Neural progenitor cell (in vitro differentiated cells): Measurements from ENCODE around the gene SLC13A4. TPM values are rescaled to one million over a fixed set of nuclear protein-coding genes. Genes with fewer than 3 reads are reported as not detected.

ENCODE experiments used
- DNase-seq: peaks from one replicate; pipeline ENCODE4 v3.0.0-alpha.2; 2016; ENCODE audit warnings: low spot score
- H2AFZ ChIP-seq: fragments of 200-600 bp; sonication (generic); replicated peaks from 2 replicates; pipeline ENCODE4 v1.6.1; 2016; ENCODE audit warnings: antibody characterized with exemption
- H3F3A ChIP-seq: fragments of 200-600 bp; sonication (generic); 2 replicates; pipeline ENCODE4 v1.6.1; 2016; ENCODE audit warnings: antibody characterized with exemption, low read depth
- H3K27ac ChIP-seq: fragments of 200-600 bp; sonication (generic); 2 replicates; pipeline ENCODE4 v1.5.1; 2016; ENCODE audit warnings: mild to moderate bottlenecking
- H3K27me3 ChIP-seq: fragments of 200-600 bp; sonication (generic); 2 replicates; pipeline ENCODE4 v1.6.1; 2016; ENCODE audit warnings: mild to moderate bottlenecking, moderate library complexity
- H3K36me3 ChIP-seq: fragments of 200-600 bp; sonication (generic); 2 replicates; pipeline ENCODE4 v1.5.1; 2016
- H3K4me1 ChIP-seq: fragments of 200-600 bp; sonication (generic); 2 replicates; pipeline ENCODE4 v1.6.1; 2016; ENCODE audit warnings: mixed run types
- H3K4me2 ChIP-seq: fragments of 200-600 bp; sonication (generic); 2 replicates; pipeline ENCODE4 v1.6.1; 2016
- H3K4me3 ChIP-seq: fragments of 200-600 bp; sonication (generic); 2 replicates; pipeline ENCODE4 v1.5.1; 2016
- H3K79me2 ChIP-seq: fragments of 200-600 bp; sonication (generic); 2 replicates; pipeline ENCODE4 v1.6.1; 2016; ENCODE audit warnings: low read depth
- H3K9ac ChIP-seq: fragments of 200-600 bp; sonication (generic); 2 replicates; pipeline ENCODE4 v1.6.1; 2016
- H3K9me3 ChIP-seq: fragments of 200-600 bp; sonication (generic); 2 replicates; pipeline ENCODE4 v1.5.1; 2016; ENCODE audit warnings: low read depth
- H4K20me1 ChIP-seq: fragments of 200-600 bp; sonication (generic); 2 replicates; pipeline ENCODE4 v1.6.1; 2016; ENCODE audit warnings: low read depth
- H3K27ac Mint-ChIP-seq: 3 replicates; pipeline ENCODE4 v1.8.0; 2021; ENCODE audit warnings: mixed read lengths
- H3K27me3 Mint-ChIP-seq: 2 replicates; pipeline ENCODE4 v1.8.0; 2022; ENCODE audit warnings: low read depth, mild to moderate bottlenecking, inconsistent platforms, moderate library complexity, mixed read lengths; ENCODE audit not compliant: insufficient read depth
- H3K36me3 Mint-ChIP-seq: 3 replicates; pipeline ENCODE4 v1.8.0; 2021; ENCODE audit warnings: mixed read lengths
- H3K4me1 Mint-ChIP-seq: 3 replicates; pipeline ENCODE4 v1.8.0; 2021; ENCODE audit warnings: mixed read lengths
- H3K4me3 Mint-ChIP-seq: 3 replicates; pipeline ENCODE4 v1.8.0; 2021; ENCODE audit warnings: mild to moderate bottlenecking, moderate library complexity, mixed read lengths
- H3K9me3 Mint-ChIP-seq: 3 replicates; pipeline ENCODE4 v1.8.0; 2020; ENCODE audit warnings: mixed read lengths
- EZH2 ChIP-seq: fragments of 200-600 bp; sonication (generic); IDR thresholded peaks from 2 replicates; pipeline ENCODE4 v1.6.1; 2017; ENCODE audit warnings: antibody characterized with exemption, mild to moderate bottlenecking, moderate library complexity
- EZH2phosphoT487 ChIP-seq: fragments of 200-600 bp; sonication (generic); IDR thresholded peaks from 2 replicates; pipeline ENCODE4 v1.6.1; 2017; ENCODE audit warnings: antibody characterized with exemption
- total RNA-seq: library from RNA; depleted of rRNA; stranded (reverse); fragments of >200 nt; gene quantifications from 2 replicates; pipeline ENCODE4 v1.2.3, GENCODE V29; 2015; ENCODE audit warnings: low replicate concordance
- TF ChIP-seq, protein P1 (sequence below): fragments of 200-600 bp; sonication (generic); IDR thresholded peaks from 2 replicates; pipeline ENCODE4 v1.5.1; 2017; ENCODE audit warnings: antibody characterized with exemption, mild to moderate bottlenecking

SLC13A4 gene
- total RNA-seq, 1 donor from 2014 or later: 0.28 TPM

DNA sequence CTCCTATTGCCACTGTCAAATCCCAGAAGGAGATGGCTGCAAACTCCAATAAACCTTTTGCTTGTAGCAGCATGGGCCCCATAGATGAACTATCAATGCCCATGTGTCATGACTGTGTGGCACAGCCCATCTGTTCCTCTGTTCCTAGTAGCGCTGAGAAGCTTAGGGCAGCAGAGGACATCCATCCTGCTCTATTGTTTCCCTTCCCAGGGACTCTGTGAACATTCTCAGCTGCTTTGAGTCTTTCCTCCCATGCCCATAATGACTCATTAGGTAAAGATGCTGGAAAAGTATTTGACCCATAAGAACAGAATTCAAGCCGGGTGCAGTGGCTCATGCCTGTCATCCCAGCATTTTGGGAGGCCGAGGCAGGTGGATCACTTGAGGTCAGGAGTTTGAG lies 37.4 kb downstream of the SLC13A4 start:
- Histone ChIP-seq H3K4me2 (no peak overlapping the region), H3K27me3 (no peaks in the 10 kb centered on the region), H3F3A (no peaks in the 10 kb centered on the region), H3K36me3 (no peaks in the 10 kb centered on the region), H4K20me1 (no peaks in the 10 kb centered on the region), H3K9ac (no peak overlapping the region), H3K79me2 (no peaks in the 10 kb centered on the region), H3K4me3 (no peak overlapping the region), H3K9me3 (no peaks in the 10 kb centered on the region), H2AFZ (no peak overlapping the region), H3K27ac (no peak overlapping the region), H3K4me1 (no peaks in the 10 kb centered on the region)
- Mint-ChIP-seq H3K4me3 (no peak overlapping the region), H3K36me3 (peaks cover 17% of the 10 kb centered on the region), H3K27ac (no peak overlapping the region), H3K9me3 (no peaks in the 10 kb centered on the region), H3K27me3 (peaks cover 2% of the 10 kb centered on the region), H3K4me1 (no peaks in the 10 kb centered on the region)
- no peak for TF ChIP-seq EZH2
- no peak for TF ChIP-seq EZH2phosphoT487
- TF ChIP-seq, protein P1, sequence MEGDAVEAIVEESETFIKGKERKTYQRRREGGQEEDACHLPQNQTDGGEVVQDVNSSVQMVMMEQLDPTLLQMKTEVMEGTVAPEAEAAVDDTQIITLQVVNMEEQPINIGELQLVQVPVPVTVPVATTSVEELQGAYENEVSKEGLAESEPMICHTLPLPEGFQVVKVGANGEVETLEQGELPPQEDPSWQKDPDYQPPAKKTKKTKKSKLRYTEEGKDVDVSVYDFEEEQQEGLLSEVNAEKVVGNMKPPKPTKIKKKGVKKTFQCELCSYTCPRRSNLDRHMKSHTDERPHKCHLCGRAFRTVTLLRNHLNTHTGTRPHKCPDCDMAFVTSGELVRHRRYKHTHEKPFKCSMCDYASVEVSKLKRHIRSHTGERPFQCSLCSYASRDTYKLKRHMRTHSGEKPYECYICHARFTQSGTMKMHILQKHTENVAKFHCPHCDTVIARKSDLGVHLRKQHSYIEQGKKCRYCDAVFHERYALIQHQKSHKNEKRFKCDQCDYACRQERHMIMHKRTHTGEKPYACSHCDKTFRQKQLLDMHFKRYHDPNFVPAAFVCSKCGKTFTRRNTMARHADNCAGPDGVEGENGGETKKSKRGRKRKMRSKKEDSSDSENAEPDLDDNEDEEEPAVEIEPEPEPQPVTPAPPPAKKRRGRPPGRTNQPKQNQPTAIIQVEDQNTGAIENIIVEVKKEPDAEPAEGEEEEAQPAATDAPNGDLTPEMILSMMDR: no peak
- DNase-seq: no peak

DNA sequence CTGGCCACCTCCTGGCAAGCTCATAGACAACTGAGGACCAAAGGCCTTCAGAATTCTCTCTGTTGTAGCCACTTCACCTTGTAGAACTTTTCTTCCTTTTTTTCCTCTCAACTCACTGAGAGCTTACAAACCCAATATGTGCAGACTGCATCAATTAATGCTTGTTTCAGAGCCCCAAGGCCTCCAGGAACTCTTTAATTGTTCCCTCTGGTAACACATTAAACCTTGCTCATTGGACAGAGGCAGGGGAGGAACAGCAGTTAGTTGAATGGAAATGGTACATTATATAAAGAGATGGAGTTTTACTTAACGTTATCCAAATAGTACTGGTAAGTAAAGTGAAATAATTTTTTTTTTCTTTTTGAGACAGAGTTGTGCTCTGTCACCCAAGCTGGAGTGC lies 40.5 kb downstream of the SLC13A4 start:
- Histone ChIP-seq H3K9ac (no peak overlapping the region), H3K4me2 (no peak overlapping the region), H3K79me2 (no peaks in the 10 kb centered on the region), H2AFZ (no peak overlapping the region), H3K4me1 (no peaks in the 10 kb centered on the region), H4K20me1 (no peaks in the 10 kb centered on the region), H3K36me3 (no peaks in the 10 kb centered on the region), H3K4me3 (no peak overlapping the region), H3K27me3 (no peaks in the 10 kb centered on the region), H3F3A (no peaks in the 10 kb centered on the region), H3K9me3 (no peaks in the 10 kb centered on the region), H3K27ac (no peak overlapping the region)
- peaks cover 2% of the 10 kb centered on the region for H3K27me3 Mint-ChIP-seq
- TF ChIP-seq EZH2phosphoT487 (no peak), EZH2 (no peak)
- TF ChIP-seq, protein P1: no peak
- no peak for DNase-seq
- peaks cover 23% of the 10 kb centered on the region for H3K36me3 Mint-ChIP-seq
- H3K9me3 Mint-ChIP-seq: no peaks in the 10 kb centered on the region
- no peak overlapping the region for H3K27ac Mint-ChIP-seq
- no peak overlapping the region for H3K4me3 Mint-ChIP-seq
- H3K4me1 Mint-ChIP-seq: peaks cover 2% of the 10 kb centered on the region

DNA sequence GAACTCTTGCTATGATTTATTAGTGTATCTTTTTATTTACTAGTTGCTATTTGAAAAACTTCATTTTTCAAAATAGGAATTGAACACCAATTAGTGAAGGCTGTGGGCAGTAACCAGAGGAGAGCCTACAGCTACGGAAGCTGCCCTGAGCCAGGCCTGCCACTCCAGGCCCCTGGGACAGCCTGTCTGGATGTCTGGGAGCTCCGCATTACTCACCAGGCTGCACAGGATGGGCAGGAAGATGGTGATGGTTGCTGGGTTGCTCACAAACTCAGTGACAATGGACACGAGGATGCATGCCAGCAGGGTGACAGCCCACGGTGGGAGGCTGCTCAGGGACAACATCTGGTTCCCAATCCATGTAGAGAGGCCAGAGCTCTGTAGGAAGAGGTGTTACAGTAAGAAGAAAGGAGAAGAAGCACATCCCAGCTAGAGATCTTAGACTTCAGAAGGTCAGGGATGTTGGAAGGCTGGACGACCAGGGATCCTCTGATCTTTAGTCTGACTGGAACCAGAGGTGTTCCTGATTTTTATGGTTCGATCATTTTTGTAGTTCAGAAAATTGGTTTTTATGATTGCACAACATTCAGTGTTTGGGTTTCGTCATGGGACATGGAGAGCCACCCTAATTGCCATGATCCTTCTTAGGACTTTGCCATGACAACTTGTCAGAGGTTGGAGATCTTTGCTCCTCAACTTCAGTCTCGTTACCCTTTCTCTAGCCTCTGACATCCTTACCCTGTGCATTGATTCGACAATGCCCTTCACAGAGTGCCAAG lies 42.5 kb downstream of the SLC13A4 start:
- no peaks in the 10 kb centered on the region for H3K4me1 ChIP-seq
- no peaks in the 10 kb centered on the region for H3K79me2 ChIP-seq
- no peak overlapping the region for H2AFZ ChIP-seq
- TF ChIP-seq EZH2phosphoT487 (no peak), EZH2 (no peak)
- TF ChIP-seq, protein P1: no peak
- no peak overlapping the region for H3K4me3 ChIP-seq
- H4K20me1 ChIP-seq: no peaks in the 10 kb centered on the region
- no peaks in the 10 kb centered on the region for H3K27me3 Mint-ChIP-seq
- H3K4me3 Mint-ChIP-seq: no peak overlapping the region
- H3K27me3 ChIP-seq: no peaks in the 10 kb centered on the region
- no peaks in the 10 kb centered on the region for H3F3A ChIP-seq
- H3K36me3 Mint-ChIP-seq: peaks cover 20% of the 10 kb centered on the region
- H3K4me2 ChIP-seq: no peak overlapping the region
- H3K36me3 ChIP-seq: no peaks in the 10 kb centered on the region
- H3K27ac Mint-ChIP-seq: no peak overlapping the region
- no peak overlapping the region for H3K9ac ChIP-seq
- no peak overlapping the region for H3K27ac ChIP-seq
- peaks cover 2% of the 10 kb centered on the region for H3K4me1 Mint-ChIP-seq
- no peaks in the 10 kb centered on the region for H3K9me3 ChIP-seq
- no peak for DNase-seq
- no peaks in the 10 kb centered on the region for H3K9me3 Mint-ChIP-seq
